Vagina (tissue), 2 donors: ENCODE results near the gene SLC35A3.

Source experiments
- POLR2A ChIP-seq, 2 donors: fragments of 450-650 bp; IDR thresholded peaks; one replicate each; pipeline ENCODE4 v1.6.1; 2017; ENCODE audit warnings: antibody characterized with exemption in 2 of 2, mild to moderate bottlenecking in 2 of 2, moderate library complexity in 2 of 2
- POLR2AphosphoS5 ChIP-seq, 2 donors: sonication (generic); formaldehyde crosslinking; IDR thresholded peaks; one replicate each; pipeline ENCODE4 v1.9.0; 2017; ENCODE audit warnings: antibody characterized with exemption in 2 of 2, mild to moderate bottlenecking in 2 of 2, low read depth in 1 of 2; ENCODE audit not compliant: insufficient read depth in 1 of 2
- TF ChIP-seq, protein P1 (sequence below), 3 experiments: fragments of 450-650 bp in 2 of 3; fragments of 200-600 bp in 1 of 3; sonication (generic) in 1 of 3; IDR thresholded peaks; one replicate each; pipeline ENCODE4 v1.5.1; 2017 to 2019; ENCODE audit warnings: antibody characterized with exemption in 3 of 3, mild to moderate bottlenecking in 2 of 3, moderate library complexity in 2 of 3

DNA sequence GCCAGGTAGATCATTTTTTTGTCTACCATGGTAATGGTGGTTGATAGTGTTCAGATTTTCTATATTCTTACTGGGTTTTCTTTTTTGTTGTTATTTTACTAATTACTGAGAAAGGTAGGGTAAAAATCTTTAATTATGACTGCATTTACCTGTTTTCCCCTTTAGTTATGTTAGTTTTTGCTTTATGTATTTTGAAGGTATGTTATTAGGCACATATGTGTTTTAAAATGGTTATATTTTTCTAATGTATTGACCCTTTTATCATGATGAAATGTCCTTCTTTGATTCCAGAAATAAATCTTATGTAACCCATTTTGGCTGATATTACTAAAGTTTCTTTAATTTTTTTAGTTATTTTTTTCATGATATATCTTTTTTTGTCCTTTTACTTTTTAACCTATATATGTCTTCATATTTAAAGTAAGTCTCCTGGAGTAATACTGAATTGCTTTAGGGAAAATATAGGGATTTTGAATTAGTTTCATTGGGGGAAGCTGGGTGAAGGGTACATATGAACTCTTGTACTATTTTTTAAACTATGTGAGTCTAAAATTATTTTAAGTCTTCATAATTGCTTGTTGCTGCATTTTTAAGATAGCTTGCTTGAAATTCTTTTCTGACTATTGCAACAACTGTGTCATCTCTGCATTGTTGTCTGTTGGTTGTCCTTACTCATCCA is 22.4 kb downstream of the SLC35A3 start:
- TF ChIP-seq POLR2AphosphoS5 (IDR thresholded peaks at IDR 0.05; ENCODE audit: insufficient read depth in 1 of 2, low read depth in 1 of 2) (no peak), POLR2A (IDR thresholded peaks at IDR 0.05) (no peak)
- TF ChIP-seq, protein P1, sequence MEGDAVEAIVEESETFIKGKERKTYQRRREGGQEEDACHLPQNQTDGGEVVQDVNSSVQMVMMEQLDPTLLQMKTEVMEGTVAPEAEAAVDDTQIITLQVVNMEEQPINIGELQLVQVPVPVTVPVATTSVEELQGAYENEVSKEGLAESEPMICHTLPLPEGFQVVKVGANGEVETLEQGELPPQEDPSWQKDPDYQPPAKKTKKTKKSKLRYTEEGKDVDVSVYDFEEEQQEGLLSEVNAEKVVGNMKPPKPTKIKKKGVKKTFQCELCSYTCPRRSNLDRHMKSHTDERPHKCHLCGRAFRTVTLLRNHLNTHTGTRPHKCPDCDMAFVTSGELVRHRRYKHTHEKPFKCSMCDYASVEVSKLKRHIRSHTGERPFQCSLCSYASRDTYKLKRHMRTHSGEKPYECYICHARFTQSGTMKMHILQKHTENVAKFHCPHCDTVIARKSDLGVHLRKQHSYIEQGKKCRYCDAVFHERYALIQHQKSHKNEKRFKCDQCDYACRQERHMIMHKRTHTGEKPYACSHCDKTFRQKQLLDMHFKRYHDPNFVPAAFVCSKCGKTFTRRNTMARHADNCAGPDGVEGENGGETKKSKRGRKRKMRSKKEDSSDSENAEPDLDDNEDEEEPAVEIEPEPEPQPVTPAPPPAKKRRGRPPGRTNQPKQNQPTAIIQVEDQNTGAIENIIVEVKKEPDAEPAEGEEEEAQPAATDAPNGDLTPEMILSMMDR (IDR thresholded peaks at IDR 0.05), result no peak
